ENCODE data around the gene BLTP1.

The BLTP1 gene

GRCh38 chr4:122171323-122171722 is 19.2 kb downstream of the BLTP1 start:
- DNase-seq (ENCODE audit: low read depth in 3 of 3), result no peak

- no peak for DNase-seq (ENCODE audit: low read depth in 3 of 3)
These were observed 20.1 kb downstream of the BLTP1 start for GRCh38 chr4:122172266-122172665.

GRCh38 chr4:122178961-122179360 is 26.8 kb downstream of the BLTP1 start:
- DNase-seq (ENCODE audit: low read depth in 3 of 3), result no peak

GRCh38 chr4:122195718-122196117 is 43.6 kb downstream of the BLTP1 start:
- DNase-seq (ENCODE audit: low read depth in 3 of 3), result no peak
